ENCODE data around the gene PKP4. TPM values are rescaled to one million over a fixed set of nuclear protein-coding genes. Genes with fewer than 3 reads are reported as not detected.

PKP4 gene
- total and polyA plus RNA-seq, 2 experiments from 2014 or later: 35.7 to 92.3 TPM

- TF ChIP-seq, protein P1, sequence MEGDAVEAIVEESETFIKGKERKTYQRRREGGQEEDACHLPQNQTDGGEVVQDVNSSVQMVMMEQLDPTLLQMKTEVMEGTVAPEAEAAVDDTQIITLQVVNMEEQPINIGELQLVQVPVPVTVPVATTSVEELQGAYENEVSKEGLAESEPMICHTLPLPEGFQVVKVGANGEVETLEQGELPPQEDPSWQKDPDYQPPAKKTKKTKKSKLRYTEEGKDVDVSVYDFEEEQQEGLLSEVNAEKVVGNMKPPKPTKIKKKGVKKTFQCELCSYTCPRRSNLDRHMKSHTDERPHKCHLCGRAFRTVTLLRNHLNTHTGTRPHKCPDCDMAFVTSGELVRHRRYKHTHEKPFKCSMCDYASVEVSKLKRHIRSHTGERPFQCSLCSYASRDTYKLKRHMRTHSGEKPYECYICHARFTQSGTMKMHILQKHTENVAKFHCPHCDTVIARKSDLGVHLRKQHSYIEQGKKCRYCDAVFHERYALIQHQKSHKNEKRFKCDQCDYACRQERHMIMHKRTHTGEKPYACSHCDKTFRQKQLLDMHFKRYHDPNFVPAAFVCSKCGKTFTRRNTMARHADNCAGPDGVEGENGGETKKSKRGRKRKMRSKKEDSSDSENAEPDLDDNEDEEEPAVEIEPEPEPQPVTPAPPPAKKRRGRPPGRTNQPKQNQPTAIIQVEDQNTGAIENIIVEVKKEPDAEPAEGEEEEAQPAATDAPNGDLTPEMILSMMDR (conservative IDR thresholded peaks at IDR 0.05; ENCODE audit: low read depth in 2 of 2): no peak
- TF ChIP-seq EZH2 (IDR thresholded peaks at IDR 0.05; ENCODE audit: low read depth, unreplicated experiment) (no peak), ZNF331 (CRISPR knock-in tag; IDR thresholded peaks at IDR 0.05; ENCODE audit: low read depth) (no peak), EZH2phosphoT487 (IDR thresholded peaks at IDR 0.05; ENCODE audit: unreplicated experiment) (no peak), CREB1 (CRISPR knock-in tag; IDR thresholded peaks at IDR 0.05; ENCODE audit: low read depth) (no peak), JUNB (IDR thresholded peaks at IDR 0.05; ENCODE audit: unreplicated experiment) (no peak), NANOG (IDR thresholded peaks at IDR 0.05; ENCODE audit: borderline replicate concordance) (no peak), STAT1 (IDR thresholded peaks at IDR 0.05; ENCODE audit: unreplicated experiment) (no peak), POLR2AphosphoS5 (IDR thresholded peaks at IDR 0.05; ENCODE audit: low read depth) (no peak), ZNF114 (CRISPR knock-in tag; IDR thresholded peaks at IDR 0.05) (no peak), ZNF462 (CRISPR knock-in tag; IDR thresholded peaks at IDR 0.05) (no peak)
- TF ChIP-seq, protein P2, sequence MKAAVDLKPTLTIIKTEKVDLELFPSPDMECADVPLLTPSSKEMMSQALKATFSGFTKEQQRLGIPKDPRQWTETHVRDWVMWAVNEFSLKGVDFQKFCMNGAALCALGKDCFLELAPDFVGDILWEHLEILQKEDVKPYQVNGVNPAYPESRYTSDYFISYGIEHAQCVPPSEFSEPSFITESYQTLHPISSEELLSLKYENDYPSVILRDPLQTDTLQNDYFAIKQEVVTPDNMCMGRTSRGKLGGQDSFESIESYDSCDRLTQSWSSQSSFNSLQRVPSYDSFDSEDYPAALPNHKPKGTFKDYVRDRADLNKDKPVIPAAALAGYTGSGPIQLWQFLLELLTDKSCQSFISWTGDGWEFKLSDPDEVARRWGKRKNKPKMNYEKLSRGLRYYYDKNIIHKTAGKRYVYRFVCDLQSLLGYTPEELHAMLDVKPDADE (IDR thresholded peaks at IDR 0.05): no peak
- TF ChIP-seq, protein P3, sequence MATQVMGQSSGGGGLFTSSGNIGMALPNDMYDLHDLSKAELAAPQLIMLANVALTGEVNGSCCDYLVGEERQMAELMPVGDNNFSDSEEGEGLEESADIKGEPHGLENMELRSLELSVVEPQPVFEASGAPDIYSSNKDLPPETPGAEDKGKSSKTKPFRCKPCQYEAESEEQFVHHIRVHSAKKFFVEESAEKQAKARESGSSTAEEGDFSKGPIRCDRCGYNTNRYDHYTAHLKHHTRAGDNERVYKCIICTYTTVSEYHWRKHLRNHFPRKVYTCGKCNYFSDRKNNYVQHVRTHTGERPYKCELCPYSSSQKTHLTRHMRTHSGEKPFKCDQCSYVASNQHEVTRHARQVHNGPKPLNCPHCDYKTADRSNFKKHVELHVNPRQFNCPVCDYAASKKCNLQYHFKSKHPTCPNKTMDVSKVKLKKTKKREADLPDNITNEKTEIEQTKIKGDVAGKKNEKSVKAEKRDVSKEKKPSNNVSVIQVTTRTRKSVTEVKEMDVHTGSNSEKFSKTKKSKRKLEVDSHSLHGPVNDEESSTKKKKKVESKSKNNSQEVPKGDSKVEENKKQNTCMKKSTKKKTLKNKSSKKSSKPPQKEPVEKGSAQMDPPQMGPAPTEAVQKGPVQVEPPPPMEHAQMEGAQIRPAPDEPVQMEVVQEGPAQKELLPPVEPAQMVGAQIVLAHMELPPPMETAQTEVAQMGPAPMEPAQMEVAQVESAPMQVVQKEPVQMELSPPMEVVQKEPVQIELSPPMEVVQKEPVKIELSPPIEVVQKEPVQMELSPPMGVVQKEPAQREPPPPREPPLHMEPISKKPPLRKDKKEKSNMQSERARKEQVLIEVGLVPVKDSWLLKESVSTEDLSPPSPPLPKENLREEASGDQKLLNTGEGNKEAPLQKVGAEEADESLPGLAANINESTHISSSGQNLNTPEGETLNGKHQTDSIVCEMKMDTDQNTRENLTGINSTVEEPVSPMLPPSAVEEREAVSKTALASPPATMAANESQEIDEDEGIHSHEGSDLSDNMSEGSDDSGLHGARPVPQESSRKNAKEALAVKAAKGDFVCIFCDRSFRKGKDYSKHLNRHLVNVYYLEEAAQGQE (IDR thresholded peaks at IDR 0.05; ENCODE audit: unreplicated experiment): no peak
- no peaks in the 10 kb centered on the region for H3K27me3 Mint-ChIP-seq (ENCODE audit: insufficient read depth, low read depth, poor library complexity)
- H3F3A ChIP-seq (replicated peaks; ENCODE audit: low read depth): no peaks in the 10 kb centered on the region
- no peak overlapping the region for H3K4me3 ChIP-seq
- H3K4me3 Mint-ChIP-seq: no peak overlapping the region
- no peaks in the 10 kb centered on the region for H3K36me3 ChIP-seq (ENCODE audit: insufficient read depth)
- DNase-seq (ENCODE audit: low spot score) (no peak), ATAC-seq (no peak)
- H3K4me1 ChIP-seq (ENCODE audit: insufficient read depth): no peaks in the 10 kb centered on the region
- H3K4me1 Mint-ChIP-seq: peaks cover 10% of the 10 kb centered on the region; the same call in 2 of the 3 replicates
- no peaks in the 10 kb centered on the region for H3K36me3 Mint-ChIP-seq (ENCODE audit: low read depth)
- H3K79me2 ChIP-seq (replicated peaks; ENCODE audit: insufficient read depth): no peaks in the 10 kb centered on the region
- no peaks in the 10 kb centered on the region for H4K20me1 ChIP-seq (replicated peaks; ENCODE audit: insufficient read depth)
- no peak overlapping the region for H3K4me2 ChIP-seq
- H2AFZ ChIP-seq: no peak overlapping the region
- H3K27ac Mint-ChIP-seq: no peak overlapping the region
- no peaks in the 10 kb centered on the region for H3K9me3 Mint-ChIP-seq
- no peaks in the 10 kb centered on the region for H3K27me3 ChIP-seq (ENCODE audit: insufficient read depth)
- no peaks in the 10 kb centered on the region for H3K9me2 ChIP-seq (ENCODE audit: insufficient read depth)
- H3K27ac ChIP-seq (ENCODE audit: low read depth): no peak overlapping the region
These were observed 193.1 kb downstream of the PKP4 start for GRCh38 chr2:158649846-158650245.
